Dermis microvascular lymphatic vessel endothelial cell (primary cell): Measurements from ENCODE around the gene ENG. TPM values are rescaled to one million over a fixed set of nuclear protein-coding genes. Genes with fewer than 3 reads are reported as not detected.
"Not testable (repeated sequence)": the region's sequence is repeated elsewhere in the genome, so short reads cannot be mapped to it uniquely, and the experiment has no call there.

Experiments used
- DNase-seq, 2 donors: peaks; one replicate each; pipeline versions ENCODE4 v3.0.0 to v3.0.0-alpha.2; 2010; ENCODE audit warnings: low read depth in 2 of 2
- total RNA-seq: library from RNA; depleted of rRNA; stranded (reverse); fragments of >200 nt; gene quantifications from 2 replicates; pipeline ENCODE4 v1.2.1, GENCODE V29; 2014

Gene ENG
- total RNA-seq, 1 donor from 2014 or later, result 30.0 TPM

GRCh38 chr9:127878652-127879390, 24.4 kb upstream of the ENG start:
- DNase-seq, result no peak

- no peak for DNase-seq
These were observed 23.7 kb upstream of the ENG start for GRCh38 chr9:127878001-127878651.

GRCh38 chr9:127877566-127877998, 23.1 kb upstream of the ENG start, which contains the start of gene AK1:
TSS of gene AK1 (minus strand) at chr9:127877675. CDS start at chr9:127874617, 3,058 bp downstream.
- DNase-seq, result peak in 1 of 2 donors; percentile 67

- DNase-seq, result peak in 1 of 2 donors; percentile 30
These were observed 22.5 kb upstream of the ENG start for GRCh38 chr9:127876764-127877562.

- no peak for DNase-seq
These were observed 21.7 kb upstream of the ENG start for GRCh38 chr9:127876026-127876763.

- no peak for DNase-seq
These were observed 21.0 kb upstream of the ENG start for GRCh38 chr9:127875306-127875966.

- DNase-seq, result no peak
These were observed 20.1 kb upstream of the ENG start for GRCh38 chr9:127874301-127875221.

GRCh38 chr9:127873886-127874285, 19.4 kb upstream of the ENG start:
- DNase-seq, result peak in 1 of 2 donors; percentile 41

GRCh38 chr9:127873223-127873691, 18.8 kb upstream of the ENG start:
- no peak for DNase-seq

GRCh38 chr9:127872369-127873222, 18.1 kb upstream of the ENG start:
- DNase-seq, result no peak

- no peak for DNase-seq
These were observed 17.1 kb upstream of the ENG start for GRCh38 chr9:127871531-127871930.

GRCh38 chr9:127870887-127871286, 16.4 kb upstream of the ENG start:
- DNase-seq, result no peak

GRCh38 chr9:127870153-127870491, 15.7 kb upstream of the ENG start:
- not testable (repeated sequence) for DNase-seq

- peak; percentile 64 to 87 for DNase-seq
These were observed 15.1 kb upstream of the ENG start for GRCh38 chr9:127869310-127870152.

- DNase-seq, result no peak
These were observed 13.9 kb upstream of the ENG start for GRCh38 chr9:127868278-127868902.

- DNase-seq, result peak in 1 of 2 donors; percentile 75
These were observed 13.2 kb upstream of the ENG start for GRCh38 chr9:127867356-127868277.
